B cell (primary cell): ENCODE results near the gene BHMT2.

Experiments used
- CTCF ChIP-seq: fragments of 200-600 bp; IDR thresholded peaks from one replicate; pipeline ENCODE4 v1.8.0; 2022; ENCODE audit warnings: antibody characterized with exemption, mild to moderate bottlenecking
- EZH2 ChIP-seq: IDR thresholded peaks from 2 replicates; pipeline ENCODE4 v1.6.1; 2012; ENCODE audit warnings: borderline replicate concordance, low read depth, mild to moderate bottlenecking, moderate library complexity, low read length; ENCODE audit not compliant: insufficient read depth, poor library complexity, severe bottlenecking

- TF ChIP-seq EZH2 (no peak), CTCF (no peak)
Measured at GRCh38 chr5:79076819-79077218, 7.3 kb downstream of the BHMT2 start.
